ENCODE measurements around the gene TMEM235.

TMEM235 gene

DNA sequence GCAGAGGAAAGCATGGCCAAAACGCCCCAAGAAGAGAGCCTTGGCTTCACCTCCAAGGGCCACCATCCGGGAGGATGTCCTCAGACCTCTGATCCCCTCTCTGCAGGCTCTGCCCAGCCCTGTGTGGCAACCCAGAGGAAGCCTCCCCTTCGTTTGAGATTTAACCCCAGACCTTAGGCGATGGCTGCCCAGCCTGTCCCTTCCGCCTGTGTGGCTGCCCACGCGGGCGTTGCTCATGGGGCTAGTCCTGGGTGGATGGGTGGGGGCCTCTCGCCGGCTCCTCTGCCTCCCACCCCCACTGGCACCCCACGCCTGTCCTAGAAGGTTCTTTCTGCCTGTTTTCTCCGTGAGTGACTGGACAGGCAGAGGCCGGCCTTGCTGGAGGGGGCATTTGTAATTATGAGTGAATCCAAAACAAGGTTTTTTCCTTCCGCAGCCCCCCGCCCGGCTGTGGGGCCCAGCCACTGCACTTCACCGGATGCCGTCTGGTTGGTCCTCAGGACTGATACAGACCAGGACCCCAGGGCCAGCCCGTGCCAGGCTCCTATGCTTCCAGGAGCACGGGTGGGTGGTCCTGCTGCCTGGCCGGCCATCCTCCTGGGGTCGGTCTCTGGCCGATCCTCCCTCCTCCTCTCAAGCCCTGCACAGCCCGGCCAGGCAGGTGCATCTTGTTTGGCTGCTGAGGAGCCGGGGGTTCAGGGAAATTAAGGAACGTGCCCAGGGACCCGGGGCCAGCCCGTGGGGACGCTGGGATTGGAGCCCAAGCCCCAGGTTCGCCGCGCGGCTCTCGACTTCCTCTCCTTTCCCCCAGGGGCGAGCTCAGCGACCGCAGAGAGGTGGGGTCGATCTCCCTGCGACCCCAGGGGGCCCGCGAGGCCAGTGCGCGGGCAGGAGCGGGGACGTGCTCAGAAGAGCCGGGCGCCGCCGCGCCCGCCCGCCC, at the start of gene TMEM235:
Gene TMEM235, plus strand, starts transcription at position 636 of the 940 bp plus-strand sequence. CDS start 393 bp downstream, outside the sequence.
- no peak for DNase-seq (ENCODE audit: low read depth)

DNA sequence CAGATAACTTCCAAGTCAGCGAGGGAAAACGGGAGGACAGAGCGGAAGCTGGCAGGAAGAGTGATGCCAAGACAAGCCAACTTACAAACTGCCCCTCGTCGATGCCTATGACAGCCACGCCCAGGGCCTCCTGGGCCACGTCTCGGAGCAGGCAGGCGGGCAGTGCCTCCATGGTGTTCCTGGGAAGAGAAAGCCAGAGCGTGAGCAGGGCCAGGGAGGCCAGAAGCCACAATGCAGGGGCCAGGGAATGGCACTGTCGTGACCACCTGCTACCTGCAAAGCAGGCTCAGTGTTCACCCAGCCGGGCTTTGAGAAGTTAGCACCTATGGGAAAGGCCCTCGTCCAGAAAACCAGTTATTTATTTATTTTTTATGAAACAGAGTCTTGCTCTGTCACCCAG, 48.9 kb upstream of the TMEM235 start:
- no peak for DNase-seq (ENCODE audit: low read depth)

GRCh38 chr17:78183916-78184315, 47.5 kb upstream of the TMEM235 start:
- no peak for DNase-seq (ENCODE audit: low read depth)

DNA sequence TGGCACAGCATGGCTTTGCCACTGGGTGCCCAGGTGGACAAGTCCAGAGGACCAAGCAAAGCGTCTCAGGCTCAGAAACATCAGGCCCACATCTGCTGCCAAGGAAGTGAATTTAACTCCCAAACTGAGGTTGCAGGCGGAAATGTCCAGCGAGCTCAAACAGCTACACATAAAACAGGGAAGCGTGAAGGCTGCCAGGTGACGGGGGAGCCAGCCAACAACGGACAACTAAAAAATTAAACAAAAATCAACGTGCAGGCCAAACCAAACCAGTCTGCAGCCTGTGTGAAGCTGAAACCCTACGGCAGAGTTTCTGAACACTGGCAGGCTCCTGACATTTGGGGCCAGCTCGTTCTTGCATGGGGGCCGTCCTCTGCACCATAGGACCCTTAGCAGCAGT, 47.1 kb upstream of the TMEM235 start:
- no peak for DNase-seq (ENCODE audit: low read depth)

DNA sequence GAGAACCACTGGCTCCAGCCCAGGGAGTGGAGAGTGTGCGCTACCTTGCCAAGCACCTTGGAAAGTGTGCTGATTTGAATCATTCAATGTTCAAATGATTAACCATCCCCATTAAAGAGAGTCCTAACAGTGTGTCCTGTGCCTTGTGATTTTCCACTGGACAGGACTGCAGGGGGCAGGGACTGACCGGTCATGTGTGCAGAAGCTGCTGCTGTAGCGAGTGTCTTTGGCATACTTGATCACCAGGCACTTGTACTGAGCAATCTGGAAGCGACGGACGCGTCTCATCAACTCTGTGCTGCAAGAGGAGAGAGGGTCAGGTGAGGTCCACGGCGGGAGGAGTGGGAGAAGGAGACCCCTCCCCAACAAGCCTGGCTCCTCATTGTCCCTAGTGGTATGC, 46.6 kb upstream of the TMEM235 start:
- DNase-seq (ENCODE audit: low read depth): no peak

DNA sequence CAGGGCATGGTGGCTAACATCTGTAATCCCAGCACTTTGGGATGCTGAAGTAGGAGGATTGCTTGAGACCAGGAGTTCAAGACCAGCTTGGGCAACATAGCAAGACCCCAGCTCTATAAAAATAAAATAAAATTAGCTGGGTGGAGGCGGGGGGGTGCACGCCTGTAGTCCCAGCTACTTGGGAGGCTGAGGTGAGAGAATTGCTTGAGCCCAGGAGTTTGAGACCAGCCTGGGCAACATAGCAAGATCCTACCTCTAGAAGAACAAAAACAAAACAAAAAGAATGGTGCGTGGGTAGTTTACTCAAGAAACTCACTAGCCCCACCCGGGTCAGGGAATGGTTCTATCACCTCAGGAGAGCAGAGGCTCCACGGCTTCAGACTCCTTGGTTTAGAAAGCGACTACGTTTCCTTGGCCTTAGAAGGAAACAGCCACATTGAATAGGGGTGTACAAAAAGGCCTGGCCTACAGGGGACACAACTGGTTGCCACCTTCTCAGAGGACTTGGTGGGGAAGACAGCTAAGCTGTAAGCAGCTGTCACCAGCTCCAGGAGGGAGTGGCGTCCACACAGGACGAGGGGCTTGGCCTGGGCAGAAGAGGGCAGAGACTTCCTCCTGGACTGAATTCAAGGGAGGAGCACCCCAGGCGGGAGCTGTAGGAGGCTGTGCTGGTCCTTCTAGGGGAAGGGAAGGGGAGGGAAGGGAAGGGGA, 45.3 kb upstream of the TMEM235 start:
- DNase-seq (ENCODE audit: low read depth): peak; percentile 72

DNA sequence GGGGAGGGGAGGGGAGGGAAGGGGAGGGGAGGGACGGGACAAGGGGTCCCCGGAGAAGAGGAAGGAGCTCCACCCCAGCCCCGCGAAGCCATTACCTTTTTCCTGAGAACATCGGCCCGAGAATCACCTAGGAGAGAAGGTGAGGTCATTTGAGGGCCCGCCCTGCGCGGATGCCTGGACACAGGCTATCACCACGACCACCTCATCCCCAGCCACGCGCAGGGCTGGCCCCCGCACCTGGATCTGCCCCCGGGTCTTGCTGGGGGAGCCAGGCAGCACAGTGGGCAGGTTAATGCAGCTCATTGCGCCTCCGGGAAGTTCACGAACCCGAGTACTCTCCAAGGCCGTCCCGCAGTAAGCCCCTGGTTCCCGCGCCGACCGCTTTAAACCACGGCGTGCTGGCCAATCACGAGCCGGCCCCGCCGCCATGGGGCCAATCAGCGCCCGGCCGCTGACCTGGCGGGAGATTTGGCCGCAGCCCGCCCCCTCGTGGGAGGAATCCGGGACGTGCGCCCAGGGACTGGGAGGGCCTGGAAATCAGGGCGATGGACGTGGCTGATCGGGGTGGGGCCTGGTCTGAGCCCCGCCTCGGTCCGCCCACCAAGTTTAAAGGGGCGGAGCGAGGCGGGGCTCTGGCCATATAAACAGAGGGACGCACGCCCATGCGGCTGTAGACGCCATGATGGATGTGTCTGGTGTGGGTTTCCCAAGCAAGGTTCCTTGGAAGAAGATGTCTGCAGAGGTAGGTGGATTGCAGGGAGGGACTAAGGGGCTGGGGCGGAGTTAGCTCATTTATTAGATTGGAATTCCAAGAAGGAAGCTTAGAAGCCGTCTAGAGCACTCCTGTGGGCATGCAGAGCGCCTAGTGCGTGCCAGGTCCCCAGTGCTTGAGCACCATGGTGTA, 44.5 kb upstream of the TMEM235 start, which contains the start of the genes AFMID and TK1:
Gene AFMID, plus strand, starts transcription at position 671 of the 904 bp plus-strand sequence. Its CDS starts 9 bp downstream, at position 680.
Gene TK1, minus strand, starts transcription at position 361 of the 904 bp plus-strand sequence. Its CDS starts 58 bp downstream, at position 303.
- peak; percentile 98 for DNase-seq (ENCODE audit: low read depth)

- DNase-seq (ENCODE audit: low read depth): no peak
Measured at GRCh38 chr17:78196716-78197115, 34.7 kb upstream of the TMEM235 start.

GRCh38 chr17:78197147-78197832, 34.1 kb upstream of the TMEM235 start:
- DNase-seq (ENCODE audit: low read depth): no peak

DNA sequence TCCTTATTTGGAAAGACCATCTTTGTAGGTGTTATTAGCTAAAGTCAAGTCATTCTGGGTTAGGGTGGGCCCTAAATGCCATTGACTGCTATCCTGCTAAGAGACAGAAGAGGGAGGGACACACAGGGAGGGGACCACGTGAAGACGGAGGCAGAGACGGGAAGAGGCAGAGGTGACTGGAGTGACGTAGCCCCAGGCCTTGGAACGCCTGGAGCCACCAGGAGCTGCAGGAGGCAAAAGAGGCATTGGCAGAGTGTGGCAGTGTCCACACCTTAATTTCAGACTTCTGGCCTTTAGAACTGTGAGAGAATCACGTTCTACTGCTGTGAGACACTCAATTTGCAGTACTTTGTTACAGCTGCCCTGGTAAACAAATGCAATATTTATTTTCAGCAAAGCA, 31.0 kb upstream of the TMEM235 start:
- no peak for DNase-seq (ENCODE audit: low read depth)

DNA sequence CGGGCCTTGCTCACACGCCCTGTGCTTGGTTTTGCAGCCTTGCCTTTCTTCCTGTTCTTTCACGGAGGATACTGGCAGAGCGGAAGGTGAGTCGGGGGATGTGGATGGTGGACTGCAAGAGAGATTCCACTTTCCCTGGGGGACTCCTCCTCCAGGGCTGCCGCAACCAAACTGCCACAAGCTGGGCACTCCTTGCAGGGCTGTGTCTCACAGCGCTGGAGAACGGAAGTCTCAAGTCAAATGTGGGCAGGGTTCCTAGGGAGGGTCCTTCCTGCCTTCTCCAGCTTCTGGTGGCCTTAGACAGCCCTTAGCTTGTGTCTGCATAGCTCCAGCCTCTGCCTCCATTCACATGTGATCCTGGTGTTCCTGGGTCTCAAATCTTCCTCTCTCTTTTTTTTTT, 28.8 kb upstream of the TMEM235 start:
- no peak for DNase-seq (ENCODE audit: low read depth)

DNA sequence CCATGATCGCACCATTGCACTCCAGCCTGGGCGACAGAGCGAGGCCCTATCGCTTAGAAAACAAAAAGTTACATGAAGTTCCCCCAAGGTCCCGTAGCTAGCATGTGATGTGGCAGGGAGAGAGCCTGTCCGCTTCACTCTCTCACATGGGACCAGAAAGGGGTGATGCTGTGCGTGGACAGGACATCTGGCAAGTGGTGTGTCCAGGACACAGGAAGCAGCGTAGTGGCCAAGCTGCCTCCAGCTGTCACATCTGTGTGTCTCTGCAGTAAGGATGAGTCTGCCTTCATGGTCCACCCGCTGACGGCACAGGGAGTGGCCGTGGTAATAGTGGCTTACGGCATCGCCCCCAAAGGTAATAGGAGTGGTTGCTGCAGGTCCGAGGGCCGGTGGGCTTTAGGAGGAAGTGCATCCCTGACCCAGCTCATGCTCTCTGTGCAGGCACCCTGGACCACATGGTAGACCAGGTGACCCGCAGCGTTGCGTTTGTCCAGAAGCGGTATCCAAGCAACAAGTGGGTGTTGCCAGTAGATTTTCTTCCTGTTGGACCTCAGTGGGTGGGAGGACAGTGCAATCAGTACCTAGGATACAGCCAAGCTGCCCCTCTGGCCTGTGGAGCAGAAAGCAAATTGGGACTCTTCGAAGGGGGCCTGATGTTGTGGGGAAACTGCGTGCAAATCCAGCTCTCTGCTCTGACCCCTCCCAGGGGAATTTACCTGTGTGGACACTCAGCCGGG, 26.9 kb upstream of the TMEM235 start:
- no peak for DNase-seq (ENCODE audit: low read depth)

DNA sequence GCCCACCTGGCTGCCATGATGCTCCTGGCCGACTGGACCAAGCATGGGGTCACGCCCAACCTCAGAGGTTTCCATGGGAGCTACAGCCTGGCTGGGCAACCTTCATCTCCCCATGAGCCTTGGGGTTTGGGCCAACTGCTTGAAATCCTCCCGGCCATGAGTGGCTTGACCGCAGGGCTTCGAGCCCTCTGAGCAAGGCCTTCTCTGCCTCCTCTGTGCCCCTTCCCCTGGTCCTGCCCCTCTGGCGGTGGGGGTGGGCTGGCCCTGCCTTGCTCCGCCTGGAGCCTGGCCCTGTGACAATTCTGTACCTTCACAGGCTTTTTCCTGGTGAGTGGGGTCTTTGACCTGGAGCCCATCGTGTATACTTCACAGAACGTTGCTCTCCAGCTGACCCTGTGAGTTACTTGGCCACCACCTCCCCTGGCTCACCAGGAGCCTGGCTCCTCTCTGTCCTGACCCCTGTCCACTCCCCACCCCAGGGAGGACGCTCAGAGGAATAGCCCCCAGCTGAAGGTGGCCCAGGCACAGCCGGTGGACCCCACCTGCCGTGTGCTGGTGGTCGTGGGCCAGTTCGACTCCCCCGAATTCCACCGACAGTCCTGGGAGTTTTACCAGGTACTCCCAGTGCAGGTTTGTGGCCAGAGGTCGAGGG, 26.2 kb upstream of the TMEM235 start:
- DNase-seq (ENCODE audit: low read depth): no peak

- no peak for DNase-seq (ENCODE audit: low read depth)
Measured at GRCh38 chr17:78206298-78206697, 25.1 kb upstream of the TMEM235 start.

- no peak for DNase-seq (ENCODE audit: low read depth)
Measured at GRCh38 chr17:78208486-78208885, 22.9 kb upstream of the TMEM235 start.

- no peak for DNase-seq (ENCODE audit: low read depth)
Measured at GRCh38 chr17:78210111-78210510, 21.3 kb upstream of the TMEM235 start.

- no peak for DNase-seq (ENCODE audit: low read depth)
Measured at GRCh38 chr17:78211032-78211431, 20.4 kb upstream of the TMEM235 start.

GRCh38 chr17:78214016-78214705, 17.3 kb upstream of the TMEM235 start, which contains the start of gene BIRC5:
Gene BIRC5 (plus strand): TSS chr17:78214253. CDS start chr17:78214317, 64 bp downstream.
- peak; percentile 96 for DNase-seq (ENCODE audit: low read depth)

DNA sequence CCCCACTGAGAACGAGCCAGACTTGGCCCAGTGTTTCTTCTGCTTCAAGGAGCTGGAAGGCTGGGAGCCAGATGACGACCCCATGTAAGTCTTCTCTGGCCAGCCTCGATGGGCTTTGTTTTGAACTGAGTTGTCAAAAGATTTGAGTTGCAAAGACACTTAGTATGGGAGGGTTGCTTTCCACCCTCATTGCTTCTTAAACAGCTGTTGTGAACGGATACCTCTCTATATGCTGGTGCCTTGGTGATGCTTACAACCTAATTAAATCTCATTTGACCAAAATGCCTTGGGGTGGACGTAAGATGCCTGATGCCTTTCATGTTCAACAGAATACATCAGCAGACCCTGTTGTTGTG, 16.7 kb upstream of the TMEM235 start:
- DNase-seq (ENCODE audit: low read depth): peak; percentile 36

Measured in ELR (cell line).